ENCODE data around the gene KIF24. TPM values are rescaled to one million over a fixed set of nuclear protein-coding genes. Genes with fewer than 3 reads are reported as not detected.
"Not testable (repeated sequence)": the region's sequence is repeated elsewhere in the genome, so short reads cannot be mapped to it uniquely, and the experiment has no call there.

Gene KIF24
- polyA plus RNA-seq, 12 donors = 7.7 to 35.6 (median 14.0) TPM; not detected in 1

DNA sequence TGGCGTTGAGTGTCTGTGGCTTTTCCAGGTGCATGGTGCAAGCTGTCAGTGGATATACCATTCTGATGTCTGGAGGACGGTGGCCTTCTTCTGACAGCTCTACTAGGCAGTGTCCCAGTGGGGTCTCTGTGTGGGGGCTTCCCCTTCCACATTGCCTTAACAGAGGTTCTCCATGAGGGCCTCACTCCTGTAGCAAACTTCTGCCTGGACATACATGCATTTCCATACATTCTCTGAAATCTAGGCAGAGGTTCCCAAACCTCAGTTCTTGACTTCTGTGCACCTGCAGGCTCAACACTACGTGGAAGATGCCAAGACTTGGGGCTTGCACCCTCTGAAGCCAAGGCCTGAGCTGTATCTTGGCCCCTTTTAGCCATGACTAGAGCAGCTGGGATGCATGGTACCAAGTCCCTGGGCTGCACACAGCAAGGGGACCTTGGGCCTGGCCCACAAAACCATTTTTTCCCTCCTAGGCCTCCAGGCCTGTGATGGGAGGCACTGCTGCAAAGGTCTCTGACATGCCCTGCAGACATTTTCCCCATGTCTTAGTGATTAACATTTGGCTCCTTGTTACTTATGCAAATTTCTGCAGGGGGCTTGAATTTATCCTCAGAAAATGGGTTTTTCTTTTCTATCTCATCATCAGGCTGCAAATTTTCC is 38.8 kb upstream of the KIF24 start:
- not testable (repeated sequence) for DNase-seq

DNA sequence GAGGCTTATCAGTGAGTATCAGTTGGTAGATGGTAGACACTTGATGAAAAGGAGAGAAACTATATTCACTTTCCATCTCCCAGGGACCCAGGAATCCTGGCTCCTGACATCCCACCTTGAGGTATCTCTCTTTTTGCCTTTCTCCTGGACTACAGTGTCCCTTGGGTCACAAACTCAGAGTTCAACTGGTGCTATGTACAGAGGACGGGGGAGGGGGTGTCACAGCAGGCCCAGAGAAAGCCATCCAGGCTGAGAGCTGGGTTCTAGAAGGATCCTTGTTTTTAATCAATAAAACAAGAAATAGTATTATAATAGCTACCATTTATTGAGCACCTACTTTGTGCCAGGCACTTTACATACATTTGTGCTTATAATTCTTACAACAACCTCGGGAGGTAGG is 37.3 kb upstream of the KIF24 start:
- DNase-seq = no peak

DNA sequence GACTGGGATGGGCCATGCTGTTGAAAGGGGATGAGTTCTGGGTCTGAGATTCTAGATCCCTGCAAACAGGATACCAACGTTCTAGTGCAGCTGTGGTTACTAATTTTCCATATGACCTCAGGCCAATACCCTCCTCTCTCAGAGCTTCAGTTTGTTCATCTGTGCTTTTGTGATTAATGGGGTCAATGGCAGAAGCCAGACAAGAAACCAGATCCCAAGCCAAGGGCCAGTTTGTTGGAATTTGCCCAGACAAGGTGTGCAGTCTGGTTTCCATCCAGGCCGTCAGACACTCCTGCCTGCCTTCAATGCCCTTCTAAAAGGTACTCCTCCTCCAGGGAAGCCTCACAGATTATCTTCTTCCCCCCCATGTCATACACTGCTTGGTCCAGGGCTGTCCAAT is 36.2 kb upstream of the KIF24 start:
- no peak for DNase-seq

DNA sequence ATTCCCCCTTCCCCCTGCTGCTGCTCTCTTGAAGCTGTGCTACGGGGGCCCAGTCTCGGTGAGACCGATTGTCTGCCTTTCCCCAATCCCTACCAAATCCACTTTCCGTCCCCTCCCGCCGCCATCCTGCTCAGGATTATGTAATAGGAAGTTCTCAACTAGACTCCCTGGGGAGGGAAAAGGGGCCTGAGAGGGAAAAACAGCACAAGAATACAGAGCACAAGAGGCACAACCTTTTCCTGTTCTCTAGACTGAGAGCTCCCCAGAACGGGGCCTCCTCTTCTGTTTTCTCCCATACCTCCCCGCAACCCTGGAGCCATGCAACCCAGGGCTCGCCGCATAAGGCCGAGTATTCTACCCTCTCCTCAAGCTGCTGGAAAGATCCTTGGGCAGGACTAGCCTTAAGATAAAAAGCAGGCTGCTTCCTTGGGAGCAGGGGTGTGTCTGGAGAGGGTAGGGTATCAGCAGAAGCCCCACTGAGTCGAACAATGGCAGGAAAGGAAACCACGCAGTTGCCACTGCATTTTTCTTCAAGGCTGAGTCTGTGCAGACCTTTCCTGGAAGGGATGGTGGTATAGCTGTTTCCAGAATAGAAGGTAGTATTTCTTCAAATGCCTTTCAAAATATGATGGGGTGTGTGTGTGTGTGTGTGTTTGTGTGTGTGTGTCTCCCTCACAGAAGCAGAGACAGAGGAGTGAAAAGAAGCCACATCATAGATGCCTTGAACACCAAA is 34.7 kb upstream of the KIF24 start:
- DNase-seq = peak; percentile 75

DNA sequence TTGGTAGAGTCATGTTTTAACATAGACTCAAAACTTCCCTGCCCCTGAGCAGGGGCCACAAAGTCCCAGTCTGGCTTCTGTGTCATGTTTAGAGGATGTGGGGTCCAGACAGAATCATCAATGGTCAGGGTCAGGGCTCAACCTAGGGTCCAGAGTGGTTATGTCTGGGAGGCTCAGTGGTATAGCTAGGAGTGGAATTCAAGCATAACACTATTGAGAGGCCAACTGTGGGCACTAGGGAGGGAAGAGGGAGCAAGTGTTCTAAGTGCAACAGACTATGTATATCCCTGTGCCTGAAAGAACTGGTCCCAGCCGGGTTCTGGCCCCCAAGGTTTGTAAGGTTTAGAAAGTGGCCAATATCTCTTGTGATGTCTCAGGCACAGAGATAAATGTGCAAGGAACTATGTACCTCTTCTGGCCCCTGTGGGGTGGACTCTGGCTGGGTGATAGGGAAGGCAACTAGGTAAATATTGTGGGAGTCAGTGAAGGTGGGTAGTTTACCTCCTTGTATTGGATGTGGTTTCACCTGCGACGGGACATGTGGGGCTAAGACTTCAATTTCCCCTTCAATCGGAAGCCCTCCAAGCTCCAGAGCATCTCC is 33.6 kb upstream of the KIF24 start:
- DNase-seq = no peak

DNA sequence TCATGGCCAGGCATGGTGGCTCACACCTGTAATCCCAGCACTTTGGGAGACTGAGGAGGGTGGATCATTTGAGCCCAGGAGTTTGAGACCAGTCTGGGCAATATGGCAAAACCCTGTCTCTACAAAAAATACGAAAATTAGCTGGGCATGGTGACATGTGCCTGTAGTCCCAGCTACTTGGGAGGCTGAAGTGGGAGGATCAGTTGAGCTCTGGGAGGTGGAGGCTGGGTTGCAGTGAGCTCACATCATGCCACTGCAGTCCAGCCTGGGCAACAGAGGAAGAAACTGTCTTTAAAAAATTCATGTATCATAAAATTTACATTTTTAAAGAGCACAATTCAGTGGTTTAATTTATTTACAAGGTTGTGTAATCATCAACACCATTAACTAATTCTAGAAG is 23.9 kb upstream of the KIF24 start:
- not testable (repeated sequence) for DNase-seq

DNA sequence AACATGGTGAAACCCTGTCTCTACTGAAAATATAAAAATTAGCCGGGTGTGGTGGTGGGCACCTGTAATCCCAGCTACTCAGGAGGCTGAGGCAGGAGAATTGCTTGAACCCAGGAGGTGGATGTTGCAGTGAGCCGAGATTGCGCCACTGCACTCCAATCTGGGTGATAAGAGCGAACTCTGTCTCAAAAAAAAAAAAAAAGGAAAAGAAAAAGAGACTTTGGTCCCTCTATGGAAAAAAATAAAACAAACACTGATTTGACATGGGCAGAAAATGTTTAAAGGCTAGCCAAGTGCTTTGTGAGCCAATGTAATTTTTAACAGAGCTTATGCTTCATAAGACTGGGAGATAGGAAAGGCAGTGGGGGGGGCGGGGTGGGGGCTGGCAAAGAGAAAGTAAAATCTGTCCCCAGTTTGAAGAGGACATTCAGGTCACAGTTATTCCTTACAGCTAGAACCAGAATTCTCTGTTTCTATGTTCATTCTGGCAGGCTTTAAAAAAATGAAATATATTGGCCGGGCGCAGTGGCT is 23.1 kb upstream of the KIF24 start:
- not testable (repeated sequence) for DNase-seq

DNA sequence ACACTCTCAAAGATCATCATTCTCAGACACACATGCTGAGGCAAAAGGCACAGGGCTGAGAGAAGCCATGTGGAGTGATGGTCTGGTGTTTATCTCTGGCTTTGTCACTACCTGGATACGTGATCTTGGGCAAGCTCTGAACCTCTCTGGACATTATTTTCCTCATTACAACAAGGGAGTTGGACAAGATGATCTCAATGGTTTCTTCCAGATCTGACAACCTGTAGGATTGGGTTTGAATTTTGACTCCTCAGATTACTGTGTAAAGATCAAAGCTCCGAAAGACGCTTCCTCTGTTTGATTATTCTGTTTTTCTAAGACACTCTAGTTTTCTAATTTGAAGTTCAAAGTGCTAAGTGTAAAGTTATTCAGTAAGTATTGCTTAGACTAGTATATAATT is 20.3 kb upstream of the KIF24 start:
- no peak for DNase-seq

DNA sequence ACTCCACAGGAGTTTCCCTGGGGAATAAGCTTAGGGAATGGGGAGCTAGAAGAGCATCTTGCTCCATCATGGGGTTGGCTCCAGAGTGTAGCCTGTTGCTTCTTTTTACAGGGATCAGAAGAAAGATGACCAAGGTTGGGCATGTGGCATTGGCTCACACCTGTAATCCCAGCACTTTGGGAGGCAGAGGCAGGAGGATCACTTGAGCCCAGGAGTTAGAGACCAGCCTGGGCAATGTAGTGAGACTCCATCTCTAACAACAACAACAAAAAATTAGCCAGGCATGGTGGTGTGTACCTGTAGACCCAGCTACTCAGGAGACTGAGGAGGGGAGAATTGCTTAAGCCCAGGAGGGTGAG is 18.7 kb upstream of the KIF24 start:
- DNase-seq = no peak

DNA sequence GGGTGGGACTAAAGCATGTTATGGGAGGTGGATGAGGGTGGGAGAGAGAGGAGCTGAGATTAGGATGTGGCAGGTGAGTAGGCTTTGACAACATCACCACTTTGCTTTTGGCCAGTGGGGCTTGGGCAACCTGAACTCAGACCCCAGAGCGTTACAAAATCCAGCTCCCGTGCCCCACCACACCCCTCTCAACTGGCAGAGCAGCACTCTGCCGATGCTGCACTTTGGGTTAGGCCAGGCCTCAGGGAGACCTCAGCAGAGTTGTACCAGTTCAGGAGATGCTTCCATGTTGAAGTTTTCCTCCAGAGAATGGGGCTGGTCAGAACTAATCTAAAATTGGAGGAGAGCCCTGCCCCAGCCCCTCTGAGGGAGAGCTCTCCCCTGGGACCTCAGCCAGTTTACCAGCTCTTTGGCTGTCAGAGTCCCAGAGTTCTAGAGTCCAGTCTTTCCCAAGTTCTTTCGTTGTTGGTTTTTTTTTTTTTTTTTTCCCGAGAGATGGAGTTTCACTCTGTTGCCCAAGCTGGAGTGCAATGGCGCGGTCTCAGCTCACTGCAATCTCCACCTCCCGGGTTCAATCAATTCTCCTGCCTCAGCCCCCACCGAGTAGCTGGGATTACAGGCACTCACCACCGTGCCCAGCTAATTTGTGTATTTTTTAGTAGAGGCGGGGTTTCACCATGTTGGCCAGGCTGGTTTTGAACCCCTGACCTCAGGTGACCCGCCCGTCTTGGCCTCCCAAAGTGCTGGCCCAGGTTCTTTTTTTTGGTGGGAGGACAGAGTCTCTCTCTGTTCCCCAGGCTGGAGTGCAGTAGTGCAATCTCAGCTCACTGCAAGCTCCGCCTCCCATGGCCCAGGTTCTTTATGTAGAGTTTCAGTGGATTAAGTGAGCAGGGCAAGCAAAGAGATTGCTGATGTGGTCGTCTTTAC is 18.1 kb upstream of the KIF24 start:
- DNase-seq = no peak

DNA sequence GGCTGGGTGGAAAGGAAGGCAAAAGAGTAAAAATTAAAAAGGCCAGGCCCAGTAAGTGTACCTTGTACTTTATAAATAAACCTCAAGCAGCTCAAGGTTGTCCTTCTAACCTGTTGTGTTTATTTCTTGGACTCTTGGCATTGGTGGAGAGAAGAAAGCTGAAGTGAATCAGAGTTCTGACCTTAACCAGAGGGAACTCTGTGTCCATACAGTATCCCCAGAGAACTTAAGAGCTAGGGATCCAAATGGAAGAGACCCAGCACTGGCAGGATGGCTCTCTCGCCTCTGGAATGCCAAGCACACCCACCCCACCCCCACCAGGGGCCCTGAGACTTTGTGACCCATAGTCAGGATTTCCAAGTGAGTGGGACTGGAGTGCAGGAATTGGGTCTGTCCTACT is 14.5 kb upstream of the KIF24 start:
- no peak for DNase-seq

DNA sequence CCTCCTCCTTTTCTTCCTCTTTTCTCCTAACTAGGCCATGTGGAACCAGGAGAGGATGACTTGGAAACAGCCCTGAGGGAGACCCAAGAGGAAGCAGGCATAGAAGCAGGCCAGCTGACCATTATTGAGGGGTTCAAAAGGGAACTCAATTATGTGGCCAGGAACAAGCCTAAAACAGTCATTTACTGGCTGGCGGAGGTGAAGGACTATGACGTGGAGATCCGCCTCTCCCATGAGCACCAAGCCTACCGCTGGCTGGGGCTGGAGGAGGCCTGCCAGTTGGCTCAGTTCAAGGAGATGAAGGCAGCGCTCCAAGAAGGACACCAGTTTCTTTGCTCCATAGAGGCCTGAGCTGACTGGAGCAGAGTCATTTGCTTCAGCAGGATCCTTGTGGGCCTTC is 14.0 kb upstream of the KIF24 start:
- peak; percentile 76 for DNase-seq

DNA sequence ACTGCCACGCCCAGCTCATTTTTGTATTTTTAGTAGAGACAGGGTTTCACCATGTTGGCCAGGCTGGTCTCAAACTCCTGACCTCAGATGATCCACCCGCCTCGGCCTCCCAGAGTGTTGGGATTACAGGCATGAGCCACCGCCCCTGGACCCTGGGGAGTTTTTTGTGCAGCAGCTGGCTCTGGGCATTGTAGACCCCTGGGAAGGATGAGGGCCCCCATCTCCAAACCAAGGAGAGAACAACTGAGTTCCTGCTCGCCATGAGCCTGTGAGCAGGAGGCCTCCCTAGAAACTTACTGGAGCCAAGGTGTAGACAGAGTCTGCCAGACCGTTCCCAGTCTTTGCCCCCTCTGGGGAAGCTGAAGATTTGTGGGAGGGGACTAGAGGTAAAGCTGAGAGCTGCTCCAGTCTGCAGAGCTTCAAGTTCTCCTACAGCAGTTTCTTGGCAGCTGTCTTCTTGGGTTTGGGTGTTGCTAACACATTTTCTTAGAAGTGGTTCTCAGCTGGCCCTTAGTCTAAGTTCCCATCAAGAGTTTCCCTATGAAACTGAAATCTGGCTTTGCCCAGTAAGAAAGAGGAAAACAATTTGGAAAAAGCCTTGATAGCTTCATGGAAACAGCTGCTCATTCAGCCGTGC is 12.7 kb upstream of the KIF24 start:
- no peak for DNase-seq

DNA sequence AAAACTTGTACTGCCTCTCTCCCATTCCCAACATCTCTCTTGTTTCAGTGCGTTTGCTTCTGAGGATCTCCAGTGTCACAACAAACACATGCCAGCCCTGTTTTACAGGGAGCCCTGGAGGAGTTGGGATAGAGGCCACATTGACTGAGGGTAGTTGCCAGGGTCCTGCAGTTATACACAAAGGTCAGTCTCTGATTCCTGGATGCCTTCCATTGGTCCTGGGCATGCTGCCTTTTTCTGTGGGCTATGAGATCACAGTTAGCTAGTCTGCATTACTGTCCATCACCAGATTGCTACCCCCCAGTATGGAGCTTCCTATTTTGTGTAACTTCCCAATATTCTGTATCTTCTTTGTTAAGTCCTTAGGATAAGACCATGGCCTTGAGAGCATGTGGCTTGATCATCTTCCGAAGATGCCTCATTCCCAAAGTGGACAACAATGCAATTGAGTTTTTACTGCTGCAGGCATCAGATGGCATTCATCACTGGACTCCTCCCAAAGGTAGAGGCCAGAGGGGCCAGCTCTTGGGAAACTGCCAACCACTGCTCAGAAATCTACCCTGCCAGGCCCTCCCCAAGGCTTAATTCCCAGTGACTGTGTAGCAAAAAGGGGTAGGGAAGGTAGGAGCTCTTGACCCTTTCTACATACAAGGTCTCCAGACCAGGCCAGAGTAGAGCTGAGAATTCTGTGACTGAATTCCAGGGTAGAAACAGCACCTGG is 9.8 kb upstream of the KIF24 start:
- no peak for DNase-seq

DNA sequence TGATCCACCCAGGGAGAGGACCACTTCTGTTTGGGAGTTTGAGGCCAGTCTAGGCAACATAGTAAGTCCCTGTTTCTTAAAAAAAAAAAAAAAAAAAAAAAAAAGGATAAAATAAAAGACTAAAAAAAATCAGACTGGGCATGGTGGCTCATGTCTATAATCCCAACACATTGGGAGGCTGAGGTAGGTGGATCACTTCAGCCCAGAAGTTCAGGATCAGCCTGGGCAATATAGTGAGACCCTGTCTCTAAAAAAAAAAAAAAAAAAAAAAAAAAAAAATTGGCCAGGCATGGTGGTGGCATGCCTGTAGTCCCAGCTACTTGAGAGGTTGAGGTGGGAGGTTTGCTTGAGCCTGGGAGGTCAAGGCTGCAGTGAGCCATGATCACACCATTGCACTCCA is 9.0 kb upstream of the KIF24 start:
- not testable (repeated sequence) for DNase-seq

DNA sequence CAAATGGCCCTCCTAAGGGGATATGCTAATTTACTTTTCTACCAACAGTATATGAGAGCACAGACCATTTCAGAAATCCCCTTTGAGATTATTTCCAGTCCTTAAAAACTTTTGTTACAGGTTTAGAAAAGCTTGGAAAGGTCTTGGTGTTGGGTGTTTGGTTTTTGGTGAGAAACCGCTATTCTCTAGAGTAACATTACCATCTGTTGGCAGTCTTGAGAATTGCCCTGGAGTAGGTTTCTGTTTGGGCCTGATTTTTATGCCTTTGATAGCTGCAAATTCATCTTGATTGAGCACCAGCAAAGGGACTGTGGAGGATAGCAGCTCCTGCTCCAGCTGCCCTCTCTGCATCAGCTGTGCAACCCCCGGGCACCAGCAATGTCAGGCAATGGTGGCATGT is 8.3 kb upstream of the KIF24 start:
- DNase-seq = no peak

DNA sequence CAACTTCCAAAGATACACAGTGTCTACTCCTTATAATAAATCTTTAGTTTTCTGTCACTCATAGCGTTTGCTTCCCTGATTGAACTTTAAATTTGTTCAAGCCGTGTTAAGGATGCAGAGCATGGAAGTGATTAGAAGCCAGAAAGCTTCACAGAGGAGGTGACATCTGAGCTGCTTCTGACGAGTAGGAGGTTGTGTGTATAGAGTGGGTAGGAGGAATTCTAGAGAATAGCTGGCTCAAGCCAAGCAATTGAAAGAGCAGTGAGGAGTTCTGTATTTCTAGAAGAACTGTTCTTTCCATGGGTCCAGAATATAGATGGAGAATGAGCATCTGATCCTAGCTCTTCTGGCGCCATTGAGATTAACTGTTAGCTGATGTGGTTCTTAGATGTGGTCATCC is 6.3 kb upstream of the KIF24 start:
- no peak for DNase-seq

DNA sequence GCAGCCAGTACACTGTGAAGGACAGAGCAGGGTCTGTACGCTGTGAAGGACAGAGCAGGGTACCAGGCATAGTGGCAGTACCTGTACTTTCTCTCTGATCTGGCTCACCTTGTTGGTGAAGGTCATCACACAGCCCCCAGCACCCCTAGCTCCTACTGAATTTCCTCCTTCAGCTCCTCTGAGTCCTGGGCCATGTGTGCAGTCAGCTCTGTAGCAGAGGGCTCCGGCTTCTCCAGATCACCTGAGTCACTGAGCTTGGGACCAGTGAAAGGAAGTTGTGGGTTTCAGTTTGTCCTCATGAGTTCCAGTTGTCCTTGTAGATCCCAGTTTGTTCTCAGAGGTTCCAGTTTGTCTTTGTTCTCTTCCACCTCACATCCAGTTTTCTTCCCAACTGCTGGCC is 5.8 kb upstream of the KIF24 start:
- DNase-seq = no peak

DNA sequence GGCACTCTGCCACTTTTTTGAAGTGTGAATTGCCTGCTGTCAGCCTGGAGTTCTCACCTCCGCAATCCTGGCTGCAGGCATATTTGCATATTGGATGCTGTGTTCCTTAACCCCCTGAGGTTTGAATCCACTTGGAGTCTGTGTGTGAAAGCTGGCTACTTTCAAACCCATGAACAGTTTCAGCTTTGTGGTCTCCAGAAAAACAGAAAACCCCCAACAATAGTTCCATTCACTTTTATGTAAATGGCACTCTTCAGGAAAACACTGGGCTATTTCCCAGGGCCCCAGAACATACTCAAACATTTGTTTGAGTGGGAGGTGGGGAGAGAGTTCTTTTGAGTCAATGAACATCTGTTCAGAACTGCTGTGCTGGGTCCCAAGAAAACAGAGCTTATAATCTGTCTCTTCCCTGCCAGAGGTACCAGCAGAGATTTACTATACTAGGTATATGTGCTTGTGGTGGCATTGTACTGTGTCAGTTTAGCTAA is 5.3 kb upstream of the KIF24 start:
- no peak for DNase-seq

DNA sequence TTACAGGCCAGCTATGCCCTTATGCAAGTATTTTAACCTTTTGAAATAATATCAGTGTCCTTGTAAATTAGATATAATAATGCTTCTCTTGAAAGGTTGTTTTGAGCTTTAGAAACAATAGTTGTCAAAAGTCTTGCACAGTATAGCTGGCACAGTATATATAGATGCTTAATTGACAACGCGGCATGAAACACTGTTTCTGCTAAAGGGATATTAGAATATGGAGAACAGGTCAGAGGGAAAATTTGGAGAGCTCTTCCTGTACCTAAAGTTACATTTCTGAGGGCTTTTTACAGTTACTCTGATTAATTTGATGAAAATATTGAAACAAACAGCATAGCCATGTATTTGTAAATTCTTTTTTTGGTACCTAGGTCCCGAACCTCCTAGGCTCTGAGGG is 4.8 kb upstream of the KIF24 start:
- DNase-seq = no peak
